Measurements from ENCODE around the gene ABCC1.
"Not testable (repeated sequence)": the region's sequence is repeated elsewhere in the genome, so short reads cannot be mapped to it uniquely, and the experiment has no call there.

ABCC1 gene

GRCh38 chr16:16086653-16087446 is 137.4 kb downstream of the ABCC1 start:
- DNase-seq: no peak

- DNase-seq: no peak
Measured at GRCh38 chr16:16090238-16090637, 140.8 kb downstream of the ABCC1 start.

- DNase-seq: no peak
Measured at GRCh38 chr16:16092925-16093627, 143.7 kb downstream of the ABCC1 start.

- DNase-seq: no peak
Measured at GRCh38 chr16:16093628-16094332, 144.4 kb downstream of the ABCC1 start.

- DNase-seq: no peak
Measured at GRCh38 chr16:16095646-16096045, 146.2 kb downstream of the ABCC1 start.

GRCh38 chr16:16096121-16096857 is 146.9 kb downstream of the ABCC1 start:
- no peak for DNase-seq

GRCh38 chr16:16096858-16097213 is 147.4 kb downstream of the ABCC1 start:
- DNase-seq: no peak

GRCh38 chr16:16099320-16099719 is 149.9 kb downstream of the ABCC1 start:
- DNase-seq: no peak

- DNase-seq: no peak
Measured at GRCh38 chr16:16100631-16101030, 151.2 kb downstream of the ABCC1 start.

- DNase-seq: no peak
Measured at GRCh38 chr16:16101585-16101984, 152.2 kb downstream of the ABCC1 start.

GRCh38 chr16:16102738-16103137 is 153.3 kb downstream of the ABCC1 start:
- DNase-seq: no peak

- not testable (repeated sequence) for DNase-seq
Measured at GRCh38 chr16:16104132-16104803, 154.9 kb downstream of the ABCC1 start.

GRCh38 chr16:16104804-16105141 is 155.4 kb downstream of the ABCC1 start:
- DNase-seq: not testable (repeated sequence)

GRCh38 chr16:16105646-16106045 is 156.2 kb downstream of the ABCC1 start:
- DNase-seq: no peak

- DNase-seq: no peak
Measured at GRCh38 chr16:16106466-16106865, 157.1 kb downstream of the ABCC1 start.

- DNase-seq: no peak
Measured at GRCh38 chr16:16107839-16108238, 158.4 kb downstream of the ABCC1 start.

GRCh38 chr16:16108759-16109158 is 159.3 kb downstream of the ABCC1 start:
- DNase-seq: no peak

- no peak for DNase-seq
Measured at GRCh38 chr16:16109453-16110110, 160.2 kb downstream of the ABCC1 start.

GRCh38 chr16:16110111-16110490 is 160.7 kb downstream of the ABCC1 start:
- no peak for DNase-seq

GRCh38 chr16:16111639-16112038 is 162.2 kb downstream of the ABCC1 start:
- no peak for DNase-seq

GRCh38 chr16:16112450-16113053 is 163.1 kb downstream of the ABCC1 start:
- DNase-seq: no peak

GRCh38 chr16:16113076-16113475 is 163.7 kb downstream of the ABCC1 start:
- no peak for DNase-seq
